HepG2 (cell line): ENCODE measurements around the gene PXT1. TPM values are rescaled to one million over a fixed set of nuclear protein-coding genes. Genes with fewer than 3 reads are reported as not detected.

Experiments used
- AFF4 ChIP-seq: sonication (generic); formaldehyde crosslinking; IDR thresholded peaks from 2 replicates; pipeline ENCODE4 v1.4.0; 2020; ENCODE audit warnings: missing genetic modification reagents
- CCAR2 ChIP-seq: fragments of 200-400 bp; formaldehyde crosslinking; optimal IDR thresholded peaks from 2 replicates; pipeline ENCODE3; 2018; ENCODE audit warnings: low read depth, mild to moderate bottlenecking, low read length, moderate library complexity
- DR1 ChIP-seq: sonication (generic); formaldehyde crosslinking; IDR thresholded peaks from 2 replicates; pipeline ENCODE4 v1.8.0; 2021; ENCODE audit warnings: mild to moderate bottlenecking, missing genetic modification reagents, inconsistent platforms
- ELF1 ChIP-seq: sonication (generic); formaldehyde crosslinking; IDR thresholded peaks from 2 replicates; pipeline ENCODE4 v1.4.0; 2020; ENCODE audit warnings: missing genetic modification reagents
- HNRNPLL ChIP-seq: fragments of 200-400 bp; formaldehyde crosslinking; IDR thresholded peaks from 2 replicates; pipeline ENCODE4 v1.6.1; 2017; ENCODE audit warnings: mild to moderate bottlenecking, low read depth, low read length; ENCODE audit not compliant: poor library complexity, severe bottlenecking
- JUN ChIP-seq: sonication (generic); formaldehyde crosslinking; IDR thresholded peaks from 2 replicates; pipeline ENCODE4 v1.4.0; 2020; ENCODE audit warnings: mild to moderate bottlenecking, missing genetic modification reagents
- KAT8 ChIP-seq: IDR thresholded peaks from 2 replicates; pipeline ENCODE4 v1.6.1; 2016; ENCODE audit warnings: missing genetic modification reagents, missing compliant biosample characterization
- MNT ChIP-seq: fragments of 450-650 bp; IDR thresholded peaks from 2 replicates; pipeline ENCODE4 v1.6.1; 2016
- NFIB ChIP-seq: sonication (generic); formaldehyde crosslinking; IDR thresholded peaks from 2 replicates; pipeline ENCODE4 v1.9.0; 2021; ENCODE audit warnings: missing genetic modification reagents, mild to moderate bottlenecking, borderline replicate concordance
- PATZ1 ChIP-seq: sonication (generic); formaldehyde crosslinking; IDR thresholded peaks from 2 replicates; pipeline ENCODE4 v1.4.0; 2020; ENCODE audit warnings: missing genetic modification reagents
- PRMT3 ChIP-seq: sonication (generic); formaldehyde crosslinking; IDR thresholded peaks from 2 replicates; pipeline ENCODE4 v1.8.1; 2022; ENCODE audit warnings: low read depth, mild to moderate bottlenecking, moderate library complexity, missing genetic modification reagents, borderline replicate concordance
- RFXANK ChIP-seq: IDR thresholded peaks from 2 replicates; pipeline ENCODE4 v1.6.1; 2016
- SAFB2 ChIP-seq: sonication (generic); formaldehyde crosslinking; IDR thresholded peaks from 2 replicates; pipeline ENCODE4 v1.5.1; 2020; ENCODE audit warnings: missing genetic modification reagents, low read depth, mild to moderate bottlenecking, borderline replicate concordance
- SP4 ChIP-seq: sonication (generic); formaldehyde crosslinking; IDR thresholded peaks from 2 replicates; pipeline ENCODE4 v1.8.1; 2023; ENCODE audit warnings: mild to moderate bottlenecking, missing genetic modification reagents
- SRF ChIP-seq: IDR thresholded peaks from 2 replicates; pipeline ENCODE4 v1.6.1; 2011; ENCODE audit warnings: mild to moderate bottlenecking, low read depth, low read length, moderate library complexity
- ZBTB7B ChIP-seq: sonication (generic); formaldehyde crosslinking; IDR thresholded peaks from 2 replicates; pipeline ENCODE4 v1.4.0; 2020; ENCODE audit warnings: missing genetic modification reagents
- ZNF383 ChIP-seq: sonication (generic); formaldehyde crosslinking; IDR thresholded peaks from 2 replicates; pipeline ENCODE4 v1.4.0; 2020; ENCODE audit warnings: missing genetic modification reagents, mild to moderate bottlenecking, borderline replicate concordance
- ZNF451 ChIP-seq: sonication (generic); formaldehyde crosslinking; IDR thresholded peaks from 2 replicates; pipeline ENCODE4 v1.5.0; 2020; ENCODE audit warnings: mild to moderate bottlenecking, missing genetic modification reagents
- polyA plus RNA-seq, 8 experiments: library from polyadenylated mRNA; depleted of rRNA in 3 of 8; stranded (reverse) in 7 of 8; unstranded in 1 of 8; fragments of >200 nt; fragmentation: Illumina TruSeq in 4 of 8; extraction: Trizol in 4 of 8; gene quantifications; 2 replicates each; pipeline versions ENCODE4 v1.2.1 to v1.2.3, GENCODE V29; 2011 to 2016; ENCODE audit warnings: low read depth in 4 of 8, missing spikeins in 1 of 8, mixed read lengths in 1 of 8; ENCODE audit not compliant: insufficient read depth in 1 of 8
- total RNA-seq, 5 experiments: library from RNA; depleted of rRNA; stranded (reverse); fragments of >200 nt; fragmentation: Illumina TruSeq; extraction: Trizol; gene quantifications; 2 replicates each; pipeline ENCODE4 v1.2.3, GENCODE V29; 2016; ENCODE audit warnings: low read depth in 1 of 5

PXT1 gene
- total and polyA plus RNA-seq, 2 of the 13 experiments (the other 11 are each of a cell fraction or from before 2014, with no cell fraction given) = 0.04 TPM; not detected in 1

GRCh38 chr6:36442671-36443470 is at the start of gene PXT1, which contains the start of gene KCTD20 (continued):
- TF ChIP-seq MNT = peak; percentile 40; the same call in 1 of the 2 replicates
- no peak for TF ChIP-seq NFIB (CRISPR knock-in tag)
- TF ChIP-seq PATZ1 (CRISPR knock-in tag) = peak; percentile 75
- peak; percentile 69 for TF ChIP-seq SRF
- peak; percentile 79 for TF ChIP-seq AFF4
- TF ChIP-seq DR1 (CRISPR knock-in tag) = 0 out of 2 replicates have a peak, but pooled peaks have one; percentile 57
- TF ChIP-seq SP4 = peak; percentile 70
- peak; percentile 98; the same call in 1 of the 2 replicates for TF ChIP-seq SAFB2
- peak; percentile 98 for TF ChIP-seq HNRNPLL
- no peak for TF ChIP-seq JUN
- peak; percentile 79; the same call in 1 of the 2 replicates for TF ChIP-seq KAT8 (CRISPR knock-in tag)
- TF ChIP-seq RFXANK (CRISPR knock-in tag) = peak; percentile 62; the same call in 1 of the 2 replicates
- peak; percentile 89 for TF ChIP-seq ZBTB7B (CRISPR knock-in tag)
- TF ChIP-seq ELF1 (CRISPR knock-in tag) = peak; percentile 60; the same call in 1 of the 2 replicates
- TF ChIP-seq PRMT3 = no peak; the same call in 1 of the 2 replicates
- no peak for TF ChIP-seq ZNF383 (CRISPR knock-in tag)
- TF ChIP-seq ZNF451 (CRISPR knock-in tag) = peak; percentile 52; the same call in 1 of the 2 replicates
- no peak for TF ChIP-seq CCAR2
